Right lung (tissue), 5 donors: ENCODE data around the gene GRIA1. TPM values are rescaled to one million over a fixed set of nuclear protein-coding genes. Genes with fewer than 3 reads are reported as not detected.

Source experiments
- DNase-seq, 2 donors: peaks; one replicate each; pipeline ENCODE4 v3.0.0-alpha.2; 2013
- polyA plus RNA-seq, 5 donors: library from polyadenylated mRNA; unstranded; fragments of 120-200 nt; gene quantifications; one replicate each; pipeline versions ENCODE4 v1.2.1 to v1.2.3, GENCODE V29; 2013; ENCODE audit warnings: inconsistent platforms in 1 of 5, low replicate concordance in 1 of 5; ENCODE audit not compliant: insufficient read length in 5 of 5, insufficient read depth in 1 of 5

The GRIA1 gene
- polyA plus RNA-seq, 5 donors = 9.5 to 18.0 (median 13.1) TPM

DNA sequence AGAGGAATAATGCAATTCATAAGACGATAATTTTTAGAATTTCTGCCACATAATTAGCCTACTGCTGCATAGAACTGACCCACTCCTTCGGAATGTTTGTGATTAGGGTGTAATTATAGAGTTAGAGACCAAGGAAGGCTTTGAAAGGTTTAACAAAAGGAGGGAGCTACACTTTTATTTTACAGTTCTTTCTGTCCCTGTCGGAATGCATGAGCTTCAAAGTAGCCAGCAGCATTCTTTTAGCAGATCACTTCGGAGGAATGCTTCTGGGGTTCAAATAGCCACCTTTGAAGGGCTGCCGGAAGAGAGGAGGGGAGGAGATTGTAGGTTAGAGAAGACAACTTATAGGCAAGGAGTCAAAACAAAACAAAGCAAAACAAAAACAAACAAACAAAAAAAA lies 168.1 kb downstream of the GRIA1 start:
- no peak for DNase-seq

DNA sequence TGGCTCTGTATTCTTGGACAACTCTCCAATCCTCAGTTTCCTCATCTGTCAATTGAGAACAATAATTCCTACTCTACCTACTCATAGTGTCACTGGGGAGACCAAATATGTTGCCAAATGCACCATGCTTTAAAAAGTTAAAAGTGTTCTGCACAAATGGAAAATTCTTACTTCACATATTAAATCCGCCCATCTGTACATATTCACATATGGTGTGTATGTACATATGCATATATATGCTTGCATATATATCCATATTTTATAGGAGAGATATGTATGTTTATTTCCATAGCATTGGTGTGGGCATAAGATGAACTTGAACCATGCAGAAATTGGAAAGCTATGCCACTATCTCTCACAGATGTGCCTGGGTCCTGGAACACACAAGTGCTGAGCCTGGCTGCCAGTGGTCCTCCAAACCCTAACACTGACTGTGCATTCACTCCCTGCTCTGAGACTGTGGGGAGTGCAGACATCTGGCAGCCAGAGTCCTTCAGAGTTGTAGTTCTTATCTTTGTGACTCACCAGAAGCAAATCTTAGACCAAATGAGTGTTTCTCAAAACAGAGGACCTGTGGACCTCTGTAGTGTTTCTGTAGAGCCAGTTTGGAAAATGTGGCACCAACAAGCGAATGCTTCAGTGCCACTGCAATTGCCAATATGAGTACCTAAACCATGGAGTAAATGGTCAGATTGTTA lies 168.7 kb downstream of the GRIA1 start:
- no peak for DNase-seq

GRCh38 chr5:153660919-153661318 lies 170.4 kb downstream of the GRIA1 start:
- DNase-seq = no peak

DNA sequence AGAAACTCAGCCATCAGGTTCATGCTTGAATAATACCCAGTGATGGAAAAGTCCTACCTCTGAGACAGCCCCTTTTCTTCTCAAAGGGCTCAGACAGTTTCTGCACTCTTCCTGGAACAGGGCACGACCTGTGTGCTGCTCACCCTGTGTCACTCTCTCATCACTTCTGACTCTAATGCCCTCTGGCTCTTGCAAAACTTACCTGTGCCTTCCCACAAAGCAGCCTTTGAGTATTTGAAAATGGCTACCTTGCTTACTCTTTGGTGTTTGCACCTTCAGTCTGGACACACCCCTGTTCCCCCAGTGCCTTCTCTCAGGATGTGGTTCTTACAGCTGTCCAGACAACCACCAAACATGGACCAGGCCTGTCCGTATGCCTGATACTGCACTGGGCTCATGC lies 171.4 kb downstream of the GRIA1 start:
- DNase-seq = no peak

DNA sequence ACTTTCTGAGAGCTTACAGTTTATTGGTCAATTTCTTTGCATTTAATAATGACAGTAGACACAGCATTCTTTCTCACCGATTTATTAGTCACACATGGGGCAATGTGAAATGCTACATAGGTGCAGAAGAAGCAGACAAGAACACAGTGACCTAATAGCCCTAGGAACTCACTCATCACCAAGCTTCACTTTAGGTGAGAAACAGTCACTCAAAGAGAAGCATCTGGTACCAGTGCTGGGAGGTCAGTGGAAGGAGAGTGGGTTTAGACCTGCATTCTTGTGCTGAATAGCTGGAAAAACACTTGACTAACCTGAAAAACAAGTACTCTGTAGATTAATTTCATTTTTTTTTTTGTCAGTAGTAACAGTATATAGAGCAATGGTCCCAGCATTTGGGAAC lies 179.6 kb downstream of the GRIA1 start:
- DNase-seq = no peak

DNA sequence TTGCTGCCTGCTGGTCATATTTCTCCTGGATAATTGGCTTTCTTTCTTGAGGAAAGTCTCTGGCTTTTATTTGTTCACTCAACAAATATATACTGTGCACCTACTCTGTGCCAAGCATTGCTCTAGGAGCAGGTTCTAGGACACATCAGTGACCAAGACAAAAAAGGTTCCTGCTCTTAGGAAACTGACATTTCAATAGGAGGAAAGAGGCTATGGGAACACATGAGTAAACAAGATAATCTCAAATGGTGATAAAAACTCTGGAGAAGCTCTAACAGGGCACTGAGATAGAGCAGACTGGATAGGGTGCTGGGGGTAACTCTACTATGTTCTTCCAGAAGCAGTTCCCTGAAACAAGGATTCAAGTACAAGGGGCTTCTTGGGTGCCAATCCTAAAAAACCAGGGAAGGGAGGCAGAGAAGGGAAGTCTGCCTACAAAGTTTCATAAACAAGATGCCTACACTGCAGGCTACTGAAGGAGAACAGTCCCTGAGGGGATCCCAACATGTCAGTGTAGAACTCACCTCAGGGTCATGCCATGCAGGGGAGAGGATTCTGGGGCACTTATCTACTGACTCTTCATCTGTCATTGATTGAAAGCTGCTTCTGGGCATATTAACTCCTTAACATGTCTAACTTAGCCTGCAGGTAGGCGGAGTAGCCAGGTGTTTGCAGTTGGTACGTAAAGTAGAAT lies 181.3 kb downstream of the GRIA1 start:
- no peak for DNase-seq

- DNase-seq = no peak
These were observed 182.0 kb downstream of the GRIA1 start for GRCh38 chr5:153672347-153673090.

GRCh38 chr5:153674356-153674755 lies 183.9 kb downstream of the GRIA1 start:
- DNase-seq = no peak

DNA sequence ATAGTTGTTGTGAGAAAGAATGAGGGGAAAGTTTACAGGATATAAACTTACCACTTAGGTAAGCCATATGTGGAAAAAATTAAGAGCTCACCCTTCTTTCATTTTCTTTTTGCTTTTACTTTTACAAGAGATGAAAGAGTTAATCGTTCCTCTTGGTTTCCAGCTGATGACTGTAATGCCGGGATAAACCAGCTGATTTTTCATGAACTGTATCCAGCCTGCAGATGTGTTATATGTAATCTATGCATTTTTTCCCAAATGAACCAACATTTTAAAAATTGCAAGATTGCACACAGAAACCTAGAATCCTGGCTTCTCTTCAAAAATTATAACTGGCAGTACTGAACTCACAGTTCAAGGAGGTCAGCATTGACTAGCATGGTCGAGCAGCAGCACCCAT lies 185.9 kb downstream of the GRIA1 start:
- no peak for DNase-seq

DNA sequence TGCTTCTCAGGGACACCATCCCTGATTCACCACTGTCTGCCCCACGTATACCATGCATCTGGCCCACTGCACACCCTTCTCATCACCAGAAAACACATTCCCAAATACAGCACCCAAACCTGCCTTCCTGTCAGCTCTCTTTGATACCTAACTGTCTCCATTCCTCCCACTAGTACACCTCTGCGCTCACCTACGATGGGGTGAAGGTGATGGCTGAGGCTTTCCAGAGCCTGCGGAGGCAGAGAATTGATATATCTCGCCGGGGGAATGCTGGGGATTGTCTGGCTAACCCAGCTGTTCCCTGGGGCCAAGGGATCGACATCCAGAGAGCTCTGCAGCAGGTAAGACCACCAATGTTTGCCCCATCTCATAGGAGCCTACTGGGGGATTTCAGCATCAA lies 186.4 kb downstream of the GRIA1 start:
- no peak for DNase-seq

GRCh38 chr5:153678617-153679329 lies 188.3 kb downstream of the GRIA1 start:
- no peak for DNase-seq

GRCh38 chr5:153690236-153690635 lies 199.8 kb downstream of the GRIA1 start:
- no peak for DNase-seq

DNA sequence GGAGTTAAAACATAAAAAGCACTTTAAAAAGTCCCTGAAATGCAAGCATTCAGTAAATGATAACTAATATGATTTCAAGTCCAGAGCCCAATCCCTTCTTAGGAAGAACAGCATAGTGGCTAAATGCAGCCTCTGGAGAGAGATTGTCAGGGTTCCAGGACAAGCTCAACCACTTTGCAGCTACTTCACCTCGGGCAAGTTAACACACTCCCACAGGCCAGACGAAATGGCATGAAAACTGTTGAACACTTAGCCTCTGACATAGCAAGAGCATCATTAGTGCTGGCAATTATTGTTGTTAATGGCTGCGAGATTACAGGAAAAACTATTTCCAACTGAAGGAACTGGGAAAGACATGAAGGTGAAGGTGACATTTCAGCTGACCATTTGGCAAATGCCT lies 205.8 kb downstream of the GRIA1 start:
- DNase-seq = no peak

DNA sequence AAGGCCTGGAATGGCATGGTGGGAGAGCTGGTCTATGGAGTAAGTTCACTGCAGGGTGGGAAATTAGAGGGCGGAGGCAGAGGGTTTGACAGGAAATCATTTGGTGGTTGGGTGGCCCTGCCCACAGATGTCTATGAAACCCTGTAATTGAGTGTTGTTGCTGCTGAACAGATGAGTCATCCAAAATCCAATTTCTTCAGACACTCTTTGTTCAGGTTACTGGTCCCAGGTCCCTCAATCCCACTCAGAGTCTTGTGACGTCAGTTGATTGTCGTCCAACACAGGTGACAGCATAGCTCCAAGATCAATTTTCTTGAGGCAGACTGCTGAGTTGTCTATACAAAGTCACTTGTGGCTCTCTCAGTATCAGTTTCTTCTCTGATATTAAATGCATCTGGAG lies 208.6 kb downstream of the GRIA1 start:
- no peak for DNase-seq

GRCh38 chr5:153700940-153701339 lies 210.5 kb downstream of the GRIA1 start:
- DNase-seq = no peak

DNA sequence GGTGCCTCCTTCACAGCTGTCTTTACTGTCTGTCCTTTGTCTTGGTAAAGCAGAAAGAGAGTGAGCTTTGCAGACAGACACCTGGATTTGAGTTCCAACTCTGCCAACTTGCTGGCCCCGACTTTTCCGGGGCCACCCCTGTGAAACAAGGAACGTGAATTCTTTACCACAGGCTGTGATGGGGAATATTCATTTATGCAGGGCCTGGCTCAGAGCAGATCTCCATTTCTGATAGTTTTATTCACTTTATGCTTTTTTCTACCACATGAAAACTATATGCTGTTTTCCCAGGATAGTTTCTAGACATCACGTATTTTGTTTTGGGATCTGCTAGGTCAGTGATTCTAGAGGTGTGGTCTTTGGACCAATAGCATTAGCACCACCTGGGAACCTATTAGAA lies 211.8 kb downstream of the GRIA1 start:
- no peak for DNase-seq

DNA sequence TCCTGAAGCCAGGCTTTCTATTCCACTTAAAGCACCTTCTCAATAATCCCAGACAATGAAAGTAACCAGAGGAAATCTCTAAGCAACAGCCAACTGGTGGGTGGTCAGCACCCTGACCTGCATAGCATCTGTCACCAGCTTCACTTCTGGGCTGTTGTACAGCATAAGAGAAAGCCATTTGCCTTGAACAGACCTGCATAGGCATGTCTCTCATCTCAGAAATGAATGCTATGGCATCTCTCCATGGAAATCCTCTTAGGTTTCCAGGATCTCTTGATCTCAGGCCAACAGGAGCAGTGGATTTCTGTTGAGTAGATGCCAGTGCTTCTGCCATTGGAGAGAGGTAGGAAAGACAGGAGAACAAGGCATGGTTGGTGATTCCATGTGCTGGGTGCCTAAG lies 213.6 kb downstream of the GRIA1 start:
- DNase-seq = no peak

DNA sequence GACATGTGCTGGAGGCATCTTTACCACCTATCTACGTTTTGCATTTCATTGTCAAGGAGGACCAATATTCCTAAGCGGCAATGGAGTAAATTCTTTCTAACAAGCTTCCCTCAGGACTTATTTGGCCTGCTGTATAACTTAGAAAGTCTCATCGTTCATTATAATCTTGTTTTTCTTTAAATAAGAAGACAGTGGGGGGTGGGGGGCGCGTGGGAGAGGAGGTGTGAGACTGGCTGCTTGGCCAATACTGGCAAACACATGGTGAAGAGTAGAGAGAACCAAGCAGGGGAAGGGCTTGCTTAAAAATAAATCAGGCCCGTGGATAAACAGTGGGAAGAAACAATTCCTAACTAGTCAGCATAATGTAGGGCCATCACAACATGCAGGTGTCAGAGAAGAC lies 217.2 kb downstream of the GRIA1 start:
- DNase-seq = no peak

GRCh38 chr5:153711755-153712154 lies 221.3 kb downstream of the GRIA1 start:
- DNase-seq = no peak

DNA sequence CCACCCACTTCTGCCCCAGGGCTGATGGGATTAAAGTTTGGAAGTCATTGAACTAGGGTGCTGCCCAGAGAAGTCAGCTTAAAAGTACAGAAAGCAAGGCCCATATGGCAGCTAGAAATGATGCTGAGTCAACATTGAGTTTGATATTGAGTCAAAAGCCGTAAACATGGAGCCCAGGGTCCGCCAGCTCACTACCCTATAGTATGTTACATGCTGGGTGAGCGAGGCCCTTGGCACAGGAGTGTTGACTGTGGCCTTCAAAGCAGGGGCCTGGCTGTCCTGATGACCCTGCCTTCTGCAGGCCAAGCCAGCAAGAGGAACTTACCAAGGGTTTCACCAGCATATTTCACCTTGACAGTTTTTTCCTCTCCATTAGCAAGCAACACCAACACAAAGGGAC lies 222.5 kb downstream of the GRIA1 start:
- DNase-seq = no peak

DNA sequence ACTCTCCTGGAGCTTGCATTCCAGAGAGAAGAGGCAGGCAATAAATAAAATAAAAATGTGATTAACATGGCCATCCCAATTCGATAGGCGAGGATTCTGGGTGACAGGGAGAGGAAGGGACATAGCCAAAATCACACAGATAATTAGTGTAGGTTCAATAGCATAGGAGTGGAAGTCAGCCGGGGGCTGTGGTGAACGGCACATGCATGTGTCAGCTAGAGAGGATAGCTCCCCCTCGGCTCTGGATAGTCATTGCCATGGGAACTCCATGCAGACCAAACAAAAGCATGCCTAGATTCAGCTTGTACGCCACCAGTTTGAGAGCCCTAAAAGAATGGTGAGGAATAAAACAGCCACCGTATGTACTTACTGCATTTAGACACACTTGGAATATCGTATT lies 223.5 kb downstream of the GRIA1 start:
- no peak for DNase-seq

DNA sequence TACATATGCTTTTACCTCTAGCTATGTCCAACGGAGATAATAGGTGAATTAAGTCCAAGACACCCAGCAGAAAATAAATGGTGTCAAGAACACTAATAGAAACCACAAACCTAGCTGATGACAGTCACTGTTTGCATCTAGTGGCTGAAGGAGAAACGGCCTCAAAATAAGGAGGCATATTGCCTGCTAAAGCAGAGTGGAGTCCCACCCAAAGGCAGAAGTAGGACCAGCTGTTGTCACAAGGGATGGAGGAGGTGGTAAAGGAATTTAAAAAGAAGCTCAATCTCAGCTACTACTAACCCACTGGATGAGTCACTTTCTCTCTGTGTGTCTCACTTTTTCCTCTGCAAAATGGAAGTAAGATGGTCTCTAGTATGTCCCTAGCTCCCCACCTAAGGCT lies 224.3 kb downstream of the GRIA1 start:
- DNase-seq = no peak
